ENCODE data around the gene ZHX3. TPM values are rescaled to one million over a fixed set of nuclear protein-coding genes. Genes with fewer than 3 reads are reported as not detected.

The ZHX3 gene
- total RNA-seq, 1 donor from 2014 or later, result 14.5 TPM

GRCh38 chr20:41360831-41361756 is 43.6 kb upstream of the ZHX3 start:
- no peak for DNase-seq (ENCODE audit: low read depth)
- no peak for FAIRE-seq

GRCh38 chr20:41359541-41360011 is 42.0 kb upstream of the ZHX3 start:
- Histone ChIP-seq H3K27me3 (ENCODE audit: control insufficient read depth, insufficient read depth, low read length) (peaks cover 3% of the 10 kb centered on the region), H3K36me3 (ENCODE audit: control insufficient read depth, insufficient read depth, low read length) (peaks cover 18% of the 10 kb centered on the region), H3K4me3 (ENCODE audit: low read depth, low read length) (no peak overlapping the region)
- FAIRE-seq (no peak), DNase-seq (ENCODE audit: low read depth) (no peak)
- TF ChIP-seq CTCF (IDR thresholded peaks at IDR 0.05; ENCODE audit: insufficient read depth, low read length, severe bottlenecking), result no peak

More at GRCh38 chr20:41360831-41361756, 43.6 kb upstream of the ZHX3 start:
- Histone ChIP-seq H3K27me3 (ENCODE audit: control insufficient read depth, insufficient read depth, low read length) (peaks cover 15% of the 10 kb centered on the region), H3K4me3 (ENCODE audit: low read depth, low read length) (no peak overlapping the region), H3K36me3 (ENCODE audit: control insufficient read depth, insufficient read depth, low read length) (peaks cover 13% of the 10 kb centered on the region)
- no peak for TF ChIP-seq CTCF (IDR thresholded peaks at IDR 0.05; ENCODE audit: insufficient read depth, low read length, severe bottlenecking)

- no peak for FAIRE-seq
- peaks cover 18% of the 10 kb centered on the region for H3K36me3 ChIP-seq (ENCODE audit: control insufficient read depth, insufficient read depth, low read length)
- TF ChIP-seq CTCF (IDR thresholded peaks at IDR 0.05; ENCODE audit: insufficient read depth, low read length, severe bottlenecking), result no peak
These were observed 41.2 kb upstream of the ZHX3 start for GRCh38 chr20:41358717-41359116.

GRCh38 chr20:41358230-41358629 is 40.7 kb upstream of the ZHX3 start:
- no peak for TF ChIP-seq CTCF (IDR thresholded peaks at IDR 0.05; ENCODE audit: insufficient read depth, low read length, severe bottlenecking)
- Histone ChIP-seq H3K36me3 (ENCODE audit: control insufficient read depth, insufficient read depth, low read length) (peaks cover 18% of the 10 kb centered on the region), H3K27me3 (ENCODE audit: control insufficient read depth, insufficient read depth, low read length) (no peaks in the 10 kb centered on the region), H3K4me3 (ENCODE audit: low read depth, low read length) (no peak overlapping the region)
- FAIRE-seq (no peak), DNase-seq (ENCODE audit: low read depth) (no peak)

More at GRCh38 chr20:41358717-41359116, 41.2 kb upstream of the ZHX3 start:
- H3K4me3 ChIP-seq (ENCODE audit: low read depth, low read length), result no peak overlapping the region
- DNase-seq (ENCODE audit: low read depth), result no peak
- no peaks in the 10 kb centered on the region for H3K27me3 ChIP-seq (ENCODE audit: control insufficient read depth, insufficient read depth, low read length)

GRCh38 chr20:41357424-41358163 is 40.1 kb upstream of the ZHX3 start:
- no peak for TF ChIP-seq CTCF (IDR thresholded peaks at IDR 0.05; ENCODE audit: insufficient read depth, low read length, severe bottlenecking)
- Histone ChIP-seq H3K4me3 (ENCODE audit: low read depth, low read length) (no peak overlapping the region), H3K27me3 (ENCODE audit: control insufficient read depth, insufficient read depth, low read length) (no peaks in the 10 kb centered on the region), H3K36me3 (ENCODE audit: control insufficient read depth, insufficient read depth, low read length) (peaks cover 21% of the 10 kb centered on the region)
- DNase-seq (ENCODE audit: low read depth) (no peak), FAIRE-seq (no peak)
